Trophoblast cell (in vitro differentiated cells and primary cell): ENCODE data around the gene LRRC74B.
"Not testable (repeated sequence)": the region's sequence is repeated elsewhere in the genome, so short reads cannot be mapped to it uniquely, and the experiment has no call there.

Experiments
- DNase-seq, 2 donors: peaks; one replicate each; pipeline ENCODE4 v3.0.0-alpha.2; 2016
- H2AFZ ChIP-seq: 2 replicates; pipeline ENCODE4 v1.6.1; 2013; ENCODE audit warnings: low read length, moderate library complexity, mild to moderate bottlenecking; ENCODE audit not compliant: insufficient read depth, poor library complexity
- H2AK5ac ChIP-seq: 2 replicates; pipeline ENCODE4 v1.6.1; 2013; ENCODE audit warnings: mild to moderate bottlenecking, low read length
- H2BK120ac ChIP-seq: 2 replicates; pipeline ENCODE4 v1.6.1; 2013; ENCODE audit warnings: low read length, mild to moderate bottlenecking, moderate library complexity; ENCODE audit not compliant: insufficient read depth, poor library complexity
- H2BK12ac ChIP-seq: 2 replicates; pipeline ENCODE4 v1.6.1; 2013; ENCODE audit warnings: mild to moderate bottlenecking, low read length, moderate library complexity
- H2BK5ac ChIP-seq: 2 replicates; pipeline ENCODE4 v1.6.1; 2013; ENCODE audit warnings: low read length, low read depth, moderate library complexity, mild to moderate bottlenecking; ENCODE audit not compliant: poor library complexity
- H3K14ac ChIP-seq: 2 replicates; pipeline ENCODE4 v1.6.1; 2013; ENCODE audit warnings: mild to moderate bottlenecking, low read length
- H3K18ac ChIP-seq: 2 replicates; pipeline ENCODE4 v1.6.1; 2013; ENCODE audit warnings: mild to moderate bottlenecking, low read length
- H3K23ac ChIP-seq: 2 replicates; pipeline ENCODE4 v1.6.1; 2013; ENCODE audit warnings: low read length
- H3K27ac ChIP-seq: 2 replicates; pipeline ENCODE4 v1.5.1; 2013; ENCODE audit warnings: low read depth, mild to moderate bottlenecking, inconsistent platforms, low read length, moderate library complexity
- H3K27me3 ChIP-seq: 2 replicates; pipeline ENCODE4 v1.6.1; 2013; ENCODE audit warnings: inconsistent platforms, mild to moderate bottlenecking, low read length, moderate library complexity; ENCODE audit not compliant: insufficient read depth
- H3K36me3 ChIP-seq, 2 experiments: 1 replicate in 1 of 2; 2 replicates in 1 of 2; pipeline ENCODE4 v1.6.1; 2013; ENCODE audit warnings: low read length in 2 of 2, mild to moderate bottlenecking in 2 of 2, moderate library complexity in 1 of 2; ENCODE audit not compliant: insufficient read depth in 2 of 2, control insufficient read depth in 1 of 2
- H3K4ac ChIP-seq: 2 replicates; pipeline ENCODE4 v1.6.1; 2013; ENCODE audit warnings: low read depth, mild to moderate bottlenecking, low read length, moderate library complexity
- H3K4me1 ChIP-seq, 2 experiments: 1 replicate in 1 of 2; 2 replicates in 1 of 2; pipeline ENCODE4 v1.6.1; 2013; ENCODE audit warnings: low read length in 2 of 2, mild to moderate bottlenecking in 2 of 2, moderate library complexity in 1 of 2; ENCODE audit not compliant: insufficient read depth in 2 of 2, control insufficient read depth in 1 of 2
- H3K4me2 ChIP-seq: 2 replicates; pipeline ENCODE4 v1.6.1; 2013; ENCODE audit warnings: inconsistent platforms, mild to moderate bottlenecking, low read length, moderate library complexity
- H3K4me3 ChIP-seq: 2 replicates; pipeline ENCODE4 v1.5.1; 2013; ENCODE audit warnings: mild to moderate bottlenecking, low read depth, low read length, inconsistent platforms
- H3K79me1 ChIP-seq: one replicate; pipeline ENCODE4 v1.6.1; 2013; ENCODE audit warnings: low read length
- H3K79me2 ChIP-seq: 2 replicates; pipeline ENCODE4 v1.6.1; 2013; ENCODE audit warnings: low read length, mild to moderate bottlenecking; ENCODE audit not compliant: control insufficient read depth, insufficient read depth, poor library complexity
- H3K9ac ChIP-seq: 2 replicates; pipeline ENCODE4 v1.6.1; 2013; ENCODE audit warnings: mild to moderate bottlenecking, low read length
- H3K9me3 ChIP-seq: 2 replicates; pipeline ENCODE4 v1.6.1; 2013; ENCODE audit warnings: low read depth, mild to moderate bottlenecking, control low read depth, inconsistent platforms, low read length; ENCODE audit not compliant: insufficient read depth
- H4K12ac ChIP-seq: 2 replicates; pipeline ENCODE4 v1.6.1; 2013; ENCODE audit warnings: low read depth, mild to moderate bottlenecking, low read length, moderate library complexity
- H4K8ac ChIP-seq: 2 replicates; pipeline ENCODE4 v1.6.1; 2013; ENCODE audit warnings: low read depth, mild to moderate bottlenecking, low read length, moderate library complexity
- H4K91ac ChIP-seq: one replicate; pipeline ENCODE4 v1.6.1; 2013; ENCODE audit warnings: low read depth, mild to moderate bottlenecking, low read length, moderate library complexity
- WGBS: extraction: QIAGEN DNeasy Blood & Tissue Kit; methylation state at CpG from one replicate; pipeline ENCODE4 v1.1.7; 2013; ENCODE audit warnings: missing lambda C conversion rate; ENCODE audit not compliant: insufficient read length, insufficient coverage; ENCODE audit errors: extremely low coverage; 5-methylcytosine and 5-hydroxymethylcytosine counted together

LRRC74B gene

GRCh38 chr22:21091220-21091619 lies 45.5 kb downstream of the LRRC74B start:
- not testable (repeated sequence) for H3K4ac ChIP-seq, H3K27ac ChIP-seq, H3K14ac ChIP-seq, H3K4me1 ChIP-seq, H3K9me3 ChIP-seq, H4K91ac ChIP-seq, H4K12ac ChIP-seq, H3K18ac ChIP-seq, DNase-seq, H2AFZ ChIP-seq, H3K79me2 ChIP-seq, H2BK5ac ChIP-seq, H2AK5ac ChIP-seq, H3K23ac ChIP-seq, H4K8ac ChIP-seq, H2BK120ac ChIP-seq, H3K9ac ChIP-seq, H3K36me3 ChIP-seq, H3K4me3 ChIP-seq, H3K79me1 ChIP-seq, H2BK12ac ChIP-seq, H3K27me3 ChIP-seq, H3K4me2 ChIP-seq
- no CpG with 5 or more reads among the region's 11 CpGs for WGBS

GRCh38 chr22:21092797-21093554 lies 47.2 kb downstream of the LRRC74B start:
- H3K4me1 ChIP-seq = no peaks in the 10 kb centered on the region
- no peaks in the 10 kb centered on the region for H3K79me1 ChIP-seq
- no peak overlapping the region for H3K23ac ChIP-seq
- no peaks in the 10 kb centered on the region for H3K79me2 ChIP-seq
- no peak overlapping the region for H3K4me2 ChIP-seq
- no peak overlapping the region for H3K9ac ChIP-seq
- H2AK5ac ChIP-seq = no peak overlapping the region
- H4K12ac ChIP-seq = no peak overlapping the region
- H3K14ac ChIP-seq = no peak overlapping the region
- H3K4me3 ChIP-seq = no peak overlapping the region
- no peak overlapping the region for H3K4ac ChIP-seq
- H4K8ac ChIP-seq = no peak overlapping the region
- no peak overlapping the region for H3K27ac ChIP-seq
- no peak overlapping the region for H2BK12ac ChIP-seq
- H4K91ac ChIP-seq = no peak overlapping the region
- H3K27me3 ChIP-seq = no peaks in the 10 kb centered on the region
- no peak overlapping the region for H2BK120ac ChIP-seq
- WGBS = no CpG with 5 or more reads among the region's 3 CpGs
- no peak overlapping the region for H3K18ac ChIP-seq
- H3K9me3 ChIP-seq = no peaks in the 10 kb centered on the region
- no peak overlapping the region for H2BK5ac ChIP-seq
- no peak overlapping the region for H2AFZ ChIP-seq
- no peaks in the 10 kb centered on the region for H3K36me3 ChIP-seq
- DNase-seq = no peak

GRCh38 chr22:21093555-21094137 lies 47.9 kb downstream of the LRRC74B start:
- H3K9ac ChIP-seq, H3K14ac ChIP-seq, H3K18ac ChIP-seq, H2AFZ ChIP-seq, H3K4me1 ChIP-seq, H3K4me3 ChIP-seq, DNase-seq, H3K27ac ChIP-seq, H4K91ac ChIP-seq, H3K23ac ChIP-seq, H4K12ac ChIP-seq, H2BK120ac ChIP-seq, H2AK5ac ChIP-seq, H3K27me3 ChIP-seq, H3K79me1 ChIP-seq, H3K4me2 ChIP-seq, H3K4ac ChIP-seq, H4K8ac ChIP-seq, H3K9me3 ChIP-seq, H3K79me2 ChIP-seq, H2BK5ac ChIP-seq, H3K36me3 ChIP-seq, H2BK12ac ChIP-seq: not testable (repeated sequence)
- no CpG with 5 or more reads among the region's 9 CpGs for WGBS

- no peak overlapping the region for H3K23ac ChIP-seq
- no peak overlapping the region for H3K4ac ChIP-seq
- no peaks in the 10 kb centered on the region for H3K9me3 ChIP-seq
- H3K79me2 ChIP-seq = no peaks in the 10 kb centered on the region
- H3K4me1 ChIP-seq = no peaks in the 10 kb centered on the region
- no peak overlapping the region for H2BK5ac ChIP-seq
- H3K14ac ChIP-seq = no peak overlapping the region
- H3K18ac ChIP-seq = no peak overlapping the region
- H3K9ac ChIP-seq = no peak overlapping the region
- H4K91ac ChIP-seq = no peak overlapping the region
- H3K79me1 ChIP-seq = no peaks in the 10 kb centered on the region
- no peak overlapping the region for H2AFZ ChIP-seq
- no peak overlapping the region for H3K27ac ChIP-seq
- no peak overlapping the region for H2BK120ac ChIP-seq
- H3K4me3 ChIP-seq = no peak overlapping the region
- H4K12ac ChIP-seq = no peak overlapping the region
- no peak for DNase-seq
- H3K4me2 ChIP-seq = no peak overlapping the region
- no peaks in the 10 kb centered on the region for H3K36me3 ChIP-seq
- no peaks in the 10 kb centered on the region for H3K27me3 ChIP-seq
- no peak overlapping the region for H2BK12ac ChIP-seq
- no peak overlapping the region for H2AK5ac ChIP-seq
- H4K8ac ChIP-seq = no peak overlapping the region
- WGBS = no CpG with 5 or more reads among the region's 5 CpGs
Measured at GRCh38 chr22:21094911-21095772, 49.4 kb downstream of the LRRC74B start.
